C4-2B (cell line): ENCODE measurements around the gene GSDMA.
A peak's percentile ranks its signal among the peaks of the same experiment; 100 is the strongest.

Source experiments
- H3K27ac ChIP-seq: fragments of 450-650 bp; 2 replicates; pipeline ENCODE4 v1.5.1; 2017
- CTCF ChIP-seq: fragments of 450-650 bp; conservative IDR thresholded peaks from 2 replicates; pipeline ENCODE4 v1.5.1; 2017; ENCODE audit warnings: mild to moderate bottlenecking
- ZFX ChIP-seq: fragments of 450-650 bp; IDR thresholded peaks from 2 replicates; pipeline ENCODE4 v1.6.1; 2017

Gene GSDMA

DNA sequence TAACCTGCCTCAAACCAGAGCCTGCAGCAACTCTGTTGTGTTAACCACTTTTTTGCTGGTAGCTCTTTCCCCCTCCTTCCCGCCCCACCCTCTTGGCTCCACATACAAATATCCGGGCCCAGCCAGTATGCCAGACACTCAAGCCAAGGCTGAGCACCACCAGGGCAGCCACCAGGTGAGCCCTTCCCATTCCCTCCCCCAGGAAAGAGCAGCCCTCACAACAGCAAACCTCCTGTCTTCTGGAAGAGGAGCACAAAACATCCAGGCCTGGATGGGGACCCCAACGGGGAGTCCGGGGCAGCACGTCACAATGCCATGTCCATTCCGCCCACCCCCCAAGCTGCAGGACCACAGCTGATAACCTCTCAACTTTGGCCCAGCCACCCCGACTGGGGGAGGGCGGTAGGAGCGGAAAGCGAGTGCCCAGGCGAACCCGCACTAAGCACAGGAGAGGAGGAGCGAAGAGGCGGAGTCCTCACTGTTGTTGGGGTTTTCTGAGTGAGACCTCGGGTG is 36.2 kb upstream of the GSDMA start:
- TF ChIP-seq ZFX (no peak), CTCF (no peak)
- peak overlapping the region; percentile 73 for H3K27ac ChIP-seq

DNA sequence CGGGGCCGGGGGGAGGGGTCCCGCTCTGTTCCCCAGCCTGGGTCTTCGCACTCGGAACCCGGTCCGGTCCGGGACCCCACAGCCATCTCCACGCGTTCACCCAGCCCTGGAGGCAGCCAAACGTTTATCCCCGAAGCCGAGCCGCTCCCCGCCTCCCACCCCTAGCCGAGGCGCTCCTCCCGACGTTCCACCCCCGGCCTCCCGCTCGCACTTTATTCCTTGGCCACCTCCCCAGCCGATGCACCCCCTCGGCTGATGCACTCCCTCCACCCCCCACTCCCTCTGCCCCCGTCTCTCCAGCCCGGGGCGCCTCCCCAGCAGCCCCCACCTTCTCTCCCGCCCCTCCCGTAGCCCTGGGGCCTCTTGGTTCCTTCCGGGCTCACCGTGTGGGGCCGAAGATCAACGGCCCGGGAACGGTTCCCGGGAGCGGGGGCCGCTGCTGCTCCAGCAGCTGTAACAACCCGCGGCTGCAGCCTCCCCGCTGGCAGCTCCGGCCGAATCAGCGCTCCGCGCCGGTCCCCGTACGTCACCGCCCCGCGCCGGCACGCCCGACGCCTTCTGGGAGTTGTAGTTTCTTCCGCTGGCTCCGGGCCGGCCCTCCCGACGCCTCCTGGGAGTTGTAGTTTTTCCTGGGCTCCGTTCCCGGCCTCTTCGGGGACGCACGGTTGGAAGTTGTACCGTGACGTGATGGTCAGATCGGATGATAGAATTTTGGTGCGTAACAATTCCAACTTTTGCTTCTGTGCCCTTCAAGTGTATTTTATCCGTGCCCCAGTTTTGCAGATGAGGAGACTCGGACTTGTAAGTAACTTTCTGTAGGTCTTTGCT is 35.5 kb upstream of the GSDMA start, which contains the start of the genes LRRC3C and ORMDL3:
LRRC3C (plus strand) TSS at position 632 of the 828 bp plus-strand sequence. CDS start 13,792 bp downstream, outside the sequence.
ORMDL3 (minus strand) TSS at position 501 of the 828 bp plus-strand sequence. CDS start 3,398 bp downstream, outside the sequence.
- TF ChIP-seq ZFX (0 out of 2 replicates have a peak, but pooled peaks have one; percentile 73), CTCF (no peak)
- peak within 1 kb of the TSS; percentile 73 for H3K27ac ChIP-seq

DNA sequence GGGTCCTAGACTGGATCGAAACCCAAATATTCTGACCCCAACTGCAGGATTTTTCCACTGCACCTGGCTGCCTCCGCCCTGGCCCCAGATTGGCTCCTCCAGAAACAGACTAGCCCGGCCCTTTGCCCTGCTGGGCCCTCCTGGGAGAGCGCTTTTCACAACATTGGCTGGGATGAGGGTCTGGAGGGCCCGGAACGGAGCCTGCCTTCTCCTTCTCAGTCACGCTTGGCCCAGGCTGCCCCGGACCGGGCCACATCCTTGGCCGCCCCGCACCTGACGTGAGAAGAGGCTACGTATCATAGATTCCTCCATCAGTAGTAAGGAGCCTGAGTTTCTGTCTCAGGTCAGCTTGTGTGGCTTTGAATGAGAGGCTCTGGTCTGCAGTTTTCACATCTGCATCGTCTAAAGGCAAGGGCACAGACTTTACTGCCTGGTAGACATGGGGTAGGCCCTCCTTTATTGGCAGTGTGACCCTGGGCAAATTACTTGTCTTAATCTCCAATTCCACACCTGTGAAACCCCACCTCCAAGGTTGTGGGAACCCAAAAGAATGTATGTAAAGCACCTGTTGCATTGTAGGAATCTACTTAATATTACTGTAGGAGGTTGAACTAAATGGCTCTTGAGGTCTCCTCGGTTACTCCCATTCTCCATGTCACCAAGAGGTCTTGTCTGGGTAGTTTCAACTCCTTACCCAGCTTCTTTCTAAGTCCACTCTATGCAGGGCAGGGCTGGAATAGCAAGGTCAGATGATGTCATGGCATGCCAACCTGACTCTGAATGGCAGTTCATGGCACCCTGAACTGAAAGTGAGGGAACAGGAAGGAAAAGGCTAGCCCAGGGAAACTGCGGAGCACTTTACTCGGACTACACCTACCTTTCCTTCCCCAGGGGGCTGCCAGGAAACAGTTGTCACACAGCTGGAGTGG is 34.6 kb upstream of the GSDMA start:
- TF ChIP-seq ZFX (peak; percentile 70; the same call in 1 of the 2 replicates), CTCF (no peak)
- peak overlapping the region; percentile 73 for H3K27ac ChIP-seq

GRCh38 chr17:39928858-39929645 is 33.8 kb upstream of the GSDMA start:
- no peak overlapping the region; the same call in 1 of the 2 replicates for H3K27ac ChIP-seq
- TF ChIP-seq CTCF (no peak), ZFX (no peak)

GRCh38 chr17:39929646-39930407 is 33.0 kb upstream of the GSDMA start:
- no peak for TF ChIP-seq ZFX
- no peak overlapping the region for H3K27ac ChIP-seq

- no peak overlapping the region for H3K27ac ChIP-seq
- no peak for TF ChIP-seq CTCF
- TF ChIP-seq ZFX, result no peak
Observed at GRCh38 chr17:39933912-39934311, 28.9 kb upstream of the GSDMA start.
